GM21717 (cell line): Measurements from ENCODE around the gene CABCOCO1.
A peak's percentile ranks its signal among the peaks of the same experiment; 100 is the strongest.
"Not testable (repeated sequence)": the region's sequence is repeated elsewhere in the genome, so short reads cannot be mapped to it uniquely, and the experiment has no call there.

ENCODE experiments used
- ATAC-seq: cut with Tn5 transposase; IDR thresholded peaks from one replicate; pipeline ENCODE4 v1.9.1; 2021; ENCODE audit warnings: mild to moderate bottlenecking, moderate library complexity; ENCODE audit not compliant: unreplicated experiment

The CABCOCO1 gene

DNA sequence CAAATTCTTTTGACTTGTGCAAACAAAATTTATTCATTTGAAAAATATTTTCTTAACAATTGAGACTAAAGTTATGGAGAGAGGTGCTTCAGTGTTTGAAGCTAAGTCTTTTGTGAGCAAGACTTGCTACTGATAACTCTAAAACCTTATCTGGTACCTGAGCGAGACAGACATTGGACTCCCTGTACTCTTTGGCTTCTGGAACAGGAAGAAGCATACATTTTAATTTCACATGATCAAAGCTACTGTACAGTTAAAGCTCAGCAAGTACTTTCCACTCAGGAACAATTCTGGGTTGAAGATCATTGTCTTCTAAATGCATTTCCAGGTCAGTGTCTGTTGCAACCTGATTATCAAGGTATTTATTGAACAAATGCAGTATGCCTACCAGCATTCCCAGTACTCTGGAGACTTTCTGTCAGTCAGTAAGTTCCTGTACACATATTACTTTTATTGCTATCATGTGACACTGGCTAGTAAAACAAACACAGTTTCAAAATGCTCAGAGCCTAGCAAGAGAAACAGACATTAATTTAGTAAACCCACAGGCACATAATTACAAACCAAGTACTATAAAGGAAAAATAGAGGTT lies 42.4 kb downstream of the CABCOCO1 start:
- no peak for ATAC-seq

- ATAC-seq: no peak
Measured at GRCh38 chr10:61708846-61709245, 46.1 kb downstream of the CABCOCO1 start.

- not testable (repeated sequence) for ATAC-seq
Measured at GRCh38 chr10:61712105-61712504, 49.4 kb downstream of the CABCOCO1 start.

DNA sequence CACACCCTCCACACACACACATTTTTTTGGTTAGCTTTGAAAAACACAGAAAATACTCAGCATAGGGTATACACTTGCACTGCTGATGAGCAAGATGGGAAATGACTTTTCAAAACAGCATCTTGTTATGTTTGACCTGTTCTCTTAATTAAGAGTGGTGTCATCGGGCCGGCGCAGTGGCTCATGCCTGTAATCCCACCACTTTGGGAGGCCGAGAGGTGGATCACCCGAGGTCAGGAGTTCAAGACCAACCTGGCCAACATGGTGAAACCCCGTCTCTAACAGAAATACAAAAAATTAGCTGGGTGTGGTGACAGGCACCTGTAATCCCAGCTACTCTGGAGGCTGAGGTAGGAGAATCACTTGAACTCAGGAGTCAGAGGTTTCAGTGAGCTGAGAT lies 56.7 kb downstream of the CABCOCO1 start:
- ATAC-seq: not testable (repeated sequence)

DNA sequence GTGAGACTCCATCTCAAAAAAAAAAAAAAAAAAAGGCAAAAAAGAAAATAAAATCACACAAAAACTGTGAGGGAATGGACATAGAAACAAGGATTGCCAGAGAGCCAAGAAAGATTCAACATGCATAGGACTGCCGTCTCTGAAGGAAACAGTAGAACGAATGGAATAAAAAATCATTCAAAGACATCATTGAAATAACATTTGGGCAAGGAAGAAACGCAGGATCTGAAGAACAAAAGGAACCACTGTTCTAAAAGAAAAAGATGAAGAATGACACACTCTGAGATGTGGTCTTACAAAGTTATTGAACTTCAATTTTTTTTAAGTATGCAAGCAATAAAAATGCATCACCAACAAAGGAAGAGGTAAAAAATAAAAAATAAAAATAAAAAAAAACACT lies 57.2 kb downstream of the CABCOCO1 start:
- ATAC-seq: no peak

DNA sequence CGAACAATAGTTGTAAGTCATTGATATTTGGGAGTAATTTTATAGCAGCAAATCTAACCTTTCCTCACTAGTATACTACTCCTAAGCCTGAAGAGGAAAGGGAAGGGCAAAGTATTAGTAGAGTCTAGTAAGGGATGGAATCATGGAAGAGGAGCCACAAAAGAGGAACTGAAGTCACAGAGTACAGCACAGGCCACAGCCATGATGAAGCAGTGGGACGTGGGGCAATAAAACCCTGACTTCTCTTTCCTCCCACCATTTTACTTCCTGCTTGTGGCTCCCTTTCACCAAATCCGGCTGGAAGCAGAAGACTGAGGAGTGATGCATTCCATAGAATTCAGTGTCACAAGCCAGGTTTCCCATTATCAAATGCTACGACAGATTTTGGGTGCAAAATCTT lies 58.7 kb downstream of the CABCOCO1 start:
- no peak for ATAC-seq

DNA sequence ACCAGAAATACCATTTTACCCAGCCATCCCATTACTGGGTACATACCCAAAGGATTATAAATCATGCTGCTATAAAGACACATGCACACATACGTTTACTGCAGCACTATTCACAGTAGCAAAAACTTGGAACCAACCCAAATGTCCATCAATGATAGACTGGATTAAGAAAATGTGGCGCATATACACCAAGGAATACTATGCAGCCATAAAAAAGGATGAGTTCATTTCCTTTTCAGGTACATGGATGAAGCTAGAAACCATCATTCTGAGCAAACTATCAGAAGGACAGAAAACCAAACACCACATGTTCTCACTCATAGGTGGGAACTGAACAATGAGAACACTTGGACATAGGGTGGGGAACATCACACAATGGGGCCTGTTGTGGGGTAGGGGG lies 62.5 kb downstream of the CABCOCO1 start:
- not testable (repeated sequence) for ATAC-seq

DNA sequence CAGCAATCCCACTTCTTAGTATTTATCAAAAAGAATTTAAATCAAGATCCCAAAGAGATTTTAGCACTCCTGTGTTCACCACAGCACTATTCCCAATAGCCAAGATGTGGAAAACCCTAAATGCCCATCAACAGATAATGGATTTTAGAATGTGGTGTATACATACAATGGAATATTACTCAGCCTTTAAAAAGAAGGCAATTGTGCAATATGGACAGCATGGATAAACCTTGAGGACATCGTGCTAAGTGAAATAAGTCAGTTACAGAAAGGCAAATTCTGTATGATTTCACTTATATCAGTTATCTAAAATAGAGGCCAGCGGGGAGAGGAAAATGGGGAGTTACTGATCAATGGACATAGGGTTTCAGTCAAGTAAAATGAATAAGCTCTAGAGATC lies 66.9 kb downstream of the CABCOCO1 start:
- ATAC-seq: no peak

GRCh38 chr10:61730671-61731070 lies 67.9 kb downstream of the CABCOCO1 start:
- ATAC-seq: no peak

- ATAC-seq: no peak
Measured at GRCh38 chr10:61731638-61732037, 68.9 kb downstream of the CABCOCO1 start.

DNA sequence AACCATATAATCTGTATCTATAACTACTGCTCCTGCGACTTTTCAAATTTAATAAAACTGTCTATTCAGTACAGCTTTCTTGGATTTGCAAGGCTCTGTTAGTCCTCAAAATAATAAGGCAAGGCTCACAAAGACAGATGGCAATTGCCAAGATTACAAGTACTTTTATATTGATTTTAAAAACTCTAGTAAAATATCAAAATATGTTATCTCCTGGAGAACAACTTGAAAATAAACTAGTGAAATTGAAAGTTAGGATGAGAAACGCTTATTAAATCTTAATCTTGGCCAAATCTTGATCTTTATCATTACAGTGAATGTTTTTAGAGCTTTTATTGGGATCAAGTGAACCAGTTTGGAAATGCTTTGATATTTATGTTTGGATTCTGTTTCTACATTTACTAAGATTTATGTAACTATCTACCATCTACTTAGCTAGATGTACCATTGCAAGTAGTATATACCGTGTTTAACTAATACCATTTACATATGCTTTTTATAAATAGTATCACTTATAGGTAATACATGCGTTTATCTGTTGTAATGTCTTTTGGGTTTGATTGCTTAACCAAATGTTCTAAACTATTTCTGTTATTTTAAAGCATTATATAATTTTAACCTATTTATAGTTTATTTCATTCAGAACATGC lies 70.0 kb downstream of the CABCOCO1 start:
- ATAC-seq: no peak

- ATAC-seq: no peak
Measured at GRCh38 chr10:61733358-61733940, 70.7 kb downstream of the CABCOCO1 start.

GRCh38 chr10:61735882-61736281 lies 73.2 kb downstream of the CABCOCO1 start:
- ATAC-seq: no peak

GRCh38 chr10:61737455-61737854 lies 74.7 kb downstream of the CABCOCO1 start:
- not testable (repeated sequence) for ATAC-seq

DNA sequence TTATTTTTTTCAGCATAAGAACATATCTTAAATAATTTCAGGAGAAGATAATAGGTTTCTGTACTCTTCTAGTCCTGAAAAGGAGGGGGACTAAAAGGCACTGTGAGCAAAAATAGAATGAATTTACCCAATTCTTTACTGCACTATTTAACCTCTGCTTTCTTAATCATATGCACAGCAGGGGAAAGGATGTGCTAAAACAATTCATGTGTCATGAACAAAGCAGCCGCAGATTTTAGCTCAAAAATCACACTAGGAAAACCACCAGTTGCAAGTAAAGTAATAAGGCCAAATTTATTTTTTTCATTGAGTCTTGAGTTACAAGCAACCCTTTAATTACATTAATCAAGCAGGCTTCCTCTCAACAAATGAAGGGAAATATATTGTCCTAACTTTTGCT lies 80.1 kb downstream of the CABCOCO1 start:
- no peak for ATAC-seq

GRCh38 chr10:61744469-61744868 lies 81.7 kb downstream of the CABCOCO1 start:
- ATAC-seq: no peak

DNA sequence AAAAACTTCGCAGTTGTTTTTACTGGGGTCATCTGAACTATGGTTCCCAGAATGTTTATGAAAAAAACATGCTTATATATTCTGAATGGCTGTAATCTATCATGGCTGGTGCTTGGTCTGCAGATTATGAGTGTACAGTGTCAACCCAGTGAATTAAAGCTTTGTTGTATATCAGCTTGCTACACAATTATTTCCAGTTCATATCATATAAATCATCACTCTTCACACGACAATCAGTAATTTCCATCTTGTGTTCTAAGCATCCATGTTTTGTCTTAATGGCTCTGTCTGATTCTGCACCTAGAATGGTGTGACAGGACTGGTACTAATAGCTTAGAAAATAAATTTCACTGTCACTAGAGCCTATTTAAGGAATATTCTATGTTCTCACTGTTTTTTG lies 83.6 kb downstream of the CABCOCO1 start:
- no peak for ATAC-seq

GRCh38 chr10:61747307-61747706 lies 84.6 kb downstream of the CABCOCO1 start:
- ATAC-seq: no peak

- no peak for ATAC-seq
Measured at GRCh38 chr10:61749291-61749690, 86.6 kb downstream of the CABCOCO1 start.

GRCh38 chr10:61750943-61751471 lies 88.3 kb downstream of the CABCOCO1 start:
- peak; percentile 92 for ATAC-seq

GRCh38 chr10:61751599-61751998 lies 88.9 kb downstream of the CABCOCO1 start:
- ATAC-seq: peak; percentile 4
